OCI-LY1 (cell line): ENCODE results near the gene ITCH.
"Not testable (repeated sequence)": the region's sequence is repeated elsewhere in the genome, so short reads cannot be mapped to it uniquely, and the experiment has no call there.

Experiments used
- H2AFZ ChIP-seq: fragments of 200-600 bp; sonication (generic), shearing (Covaris generic); 2 replicates; pipeline ENCODE4 v1.6.0; 2014; ENCODE audit warnings: antibody characterized with exemption, mild to moderate bottlenecking, low read length
- H3F3A ChIP-seq: fragments of 200-600 bp; sonication (generic), shearing (Covaris generic); 2 replicates; pipeline ENCODE4 v1.6.0; 2014; ENCODE audit warnings: mild to moderate bottlenecking, antibody characterized with exemption, low read length, moderate library complexity; ENCODE audit not compliant: insufficient read depth
- H3K27ac ChIP-seq: fragments of 200-600 bp; sonication (generic); 2 replicates; pipeline ENCODE4 v1.5.1; 2014; ENCODE audit warnings: low read length, mixed run types, mild to moderate bottlenecking, low read depth; ENCODE audit not compliant: poor library complexity, severe bottlenecking
- H3K27me3 ChIP-seq: fragments of 200-600 bp; sonication (generic); 2 replicates; pipeline ENCODE4 v1.6.0; 2014; ENCODE audit warnings: antibody characterized with exemption, mild to moderate bottlenecking, low read length, moderate library complexity; ENCODE audit not compliant: insufficient read depth
- H3K36me3 ChIP-seq: fragments of 200-600 bp; sonication (generic); 2 replicates; pipeline ENCODE4 v1.6.1; 2014; ENCODE audit warnings: mild to moderate bottlenecking, antibody characterized with exemption, low read length, moderate library complexity, mixed read lengths; ENCODE audit not compliant: insufficient read depth
- H3K4me1 ChIP-seq: fragments of 200-600 bp; sonication (generic); 2 replicates; pipeline ENCODE4 v1.5.1; 2014; ENCODE audit warnings: mild to moderate bottlenecking, low read length, moderate library complexity; ENCODE audit not compliant: insufficient read depth, severe bottlenecking
- H3K4me2 ChIP-seq: fragments of 200-600 bp; sonication (generic), shearing (Covaris generic); 2 replicates; pipeline ENCODE4 v1.6.1; 2014; ENCODE audit warnings: low read length
- H3K4me3 ChIP-seq: fragments of 200-600 bp; sonication (generic); 2 replicates; pipeline ENCODE4 v1.5.1; 2014; ENCODE audit warnings: low read length, low read depth, mild to moderate bottlenecking, mixed read lengths; ENCODE audit not compliant: poor library complexity, severe bottlenecking
- H3K79me2 ChIP-seq: fragments of 200-600 bp; shearing (Covaris generic); 2 replicates; pipeline ENCODE4 v1.6.1; 2016; ENCODE audit warnings: mixed run types, low read length, mixed read lengths; ENCODE audit not compliant: insufficient read depth
- H3K9ac ChIP-seq: fragments of 200-600 bp; sonication (generic), shearing (Covaris generic); 2 replicates; pipeline ENCODE4 v1.6.1; 2014; ENCODE audit warnings: mild to moderate bottlenecking, low read length, mixed read lengths
- H3K9me2 ChIP-seq: fragments of 200-600 bp; sonication (generic), shearing (Covaris generic); 2 replicates; pipeline ENCODE4 v1.6.1; 2014; ENCODE audit warnings: low read depth, mild to moderate bottlenecking, low read length, mixed read lengths
- H3K9me3 ChIP-seq: fragments of 200-600 bp; shearing (Covaris generic); 2 replicates; pipeline ENCODE4 v1.6.1; 2014; ENCODE audit warnings: low read length, mixed read lengths
- H4K20me1 ChIP-seq: fragments of 200-600 bp; sonication (generic), shearing (Covaris generic); 2 replicates; pipeline ENCODE4 v1.6.0; 2016; ENCODE audit warnings: mild to moderate bottlenecking, low read length; ENCODE audit not compliant: insufficient read depth
- EZH2 ChIP-seq: fragments of 200-600 bp; sonication (generic), shearing (Covaris generic); IDR thresholded peaks from 2 replicates; pipeline ENCODE4 v1.8.0; 2017; ENCODE audit warnings: borderline replicate concordance, mixed run types, mild to moderate bottlenecking, antibody characterized with exemption, low read length, moderate library complexity, mixed read lengths
- TF ChIP-seq, protein P1 (sequence below): fragments of 200-600 bp; sonication (generic), shearing (Covaris generic); IDR thresholded peaks from 2 replicates; pipeline ENCODE4 v1.5.1; 2017; ENCODE audit warnings: mild to moderate bottlenecking, antibody characterized with exemption, low read length, moderate library complexity, mixed read lengths

The ITCH gene

DNA sequence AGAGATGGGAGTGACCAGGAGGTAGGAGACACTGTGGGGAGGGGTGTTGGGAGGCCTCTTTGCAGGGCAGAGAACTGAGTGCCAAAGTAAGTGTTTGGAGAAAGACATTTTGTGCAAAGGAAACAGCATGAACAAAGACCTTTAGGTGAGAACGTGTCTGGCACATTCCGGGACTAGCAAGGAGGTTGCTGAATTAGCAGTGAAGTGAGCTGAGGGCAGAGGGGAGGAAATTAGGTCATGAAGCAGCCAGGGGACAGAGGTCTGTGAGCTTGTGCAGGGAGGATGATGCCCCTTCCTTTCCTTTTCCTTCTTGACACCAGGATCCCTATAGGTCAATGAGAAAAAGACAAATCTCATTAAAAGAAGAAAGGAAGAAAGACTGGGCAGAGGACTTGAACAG is 38.5 kb upstream of the ITCH start:
- Histone ChIP-seq H3K4me1 (no peaks in the 10 kb centered on the region), H3K79me2 (no peaks in the 10 kb centered on the region), H3K9me2 (no peaks in the 10 kb centered on the region), H2AFZ (no peak overlapping the region), H3K27ac (no peak overlapping the region), H3K27me3 (no peaks in the 10 kb centered on the region), H3F3A (no peaks in the 10 kb centered on the region), H3K36me3 (no peaks in the 10 kb centered on the region), H4K20me1 (no peaks in the 10 kb centered on the region), H3K4me2 (no peak overlapping the region), H3K9ac (no peak overlapping the region), H3K4me3 (no peak overlapping the region), H3K9me3 (no peaks in the 10 kb centered on the region)
- no peak for TF ChIP-seq EZH2
- TF ChIP-seq, protein P1, sequence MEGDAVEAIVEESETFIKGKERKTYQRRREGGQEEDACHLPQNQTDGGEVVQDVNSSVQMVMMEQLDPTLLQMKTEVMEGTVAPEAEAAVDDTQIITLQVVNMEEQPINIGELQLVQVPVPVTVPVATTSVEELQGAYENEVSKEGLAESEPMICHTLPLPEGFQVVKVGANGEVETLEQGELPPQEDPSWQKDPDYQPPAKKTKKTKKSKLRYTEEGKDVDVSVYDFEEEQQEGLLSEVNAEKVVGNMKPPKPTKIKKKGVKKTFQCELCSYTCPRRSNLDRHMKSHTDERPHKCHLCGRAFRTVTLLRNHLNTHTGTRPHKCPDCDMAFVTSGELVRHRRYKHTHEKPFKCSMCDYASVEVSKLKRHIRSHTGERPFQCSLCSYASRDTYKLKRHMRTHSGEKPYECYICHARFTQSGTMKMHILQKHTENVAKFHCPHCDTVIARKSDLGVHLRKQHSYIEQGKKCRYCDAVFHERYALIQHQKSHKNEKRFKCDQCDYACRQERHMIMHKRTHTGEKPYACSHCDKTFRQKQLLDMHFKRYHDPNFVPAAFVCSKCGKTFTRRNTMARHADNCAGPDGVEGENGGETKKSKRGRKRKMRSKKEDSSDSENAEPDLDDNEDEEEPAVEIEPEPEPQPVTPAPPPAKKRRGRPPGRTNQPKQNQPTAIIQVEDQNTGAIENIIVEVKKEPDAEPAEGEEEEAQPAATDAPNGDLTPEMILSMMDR = no peak

DNA sequence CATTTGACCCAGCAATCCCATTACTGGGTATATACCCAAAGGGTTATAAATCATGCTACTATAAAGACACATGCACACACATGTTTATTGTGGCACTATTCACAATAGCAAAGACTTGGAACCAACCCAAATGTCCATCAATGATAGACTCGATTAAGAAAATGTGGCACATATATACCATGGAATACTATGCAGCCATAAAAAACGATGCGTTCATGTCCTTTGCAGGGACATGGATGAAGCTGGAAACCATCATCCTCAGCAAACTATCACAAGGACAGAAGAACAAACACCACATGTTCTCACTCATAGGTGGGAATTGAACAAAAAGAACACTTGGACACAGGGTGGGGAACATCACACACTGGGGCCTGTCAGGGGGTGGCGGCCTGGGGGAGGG is 34.9 kb upstream of the ITCH start:
- H2AFZ ChIP-seq, H3K79me2 ChIP-seq: not testable (repeated sequence)

DNA sequence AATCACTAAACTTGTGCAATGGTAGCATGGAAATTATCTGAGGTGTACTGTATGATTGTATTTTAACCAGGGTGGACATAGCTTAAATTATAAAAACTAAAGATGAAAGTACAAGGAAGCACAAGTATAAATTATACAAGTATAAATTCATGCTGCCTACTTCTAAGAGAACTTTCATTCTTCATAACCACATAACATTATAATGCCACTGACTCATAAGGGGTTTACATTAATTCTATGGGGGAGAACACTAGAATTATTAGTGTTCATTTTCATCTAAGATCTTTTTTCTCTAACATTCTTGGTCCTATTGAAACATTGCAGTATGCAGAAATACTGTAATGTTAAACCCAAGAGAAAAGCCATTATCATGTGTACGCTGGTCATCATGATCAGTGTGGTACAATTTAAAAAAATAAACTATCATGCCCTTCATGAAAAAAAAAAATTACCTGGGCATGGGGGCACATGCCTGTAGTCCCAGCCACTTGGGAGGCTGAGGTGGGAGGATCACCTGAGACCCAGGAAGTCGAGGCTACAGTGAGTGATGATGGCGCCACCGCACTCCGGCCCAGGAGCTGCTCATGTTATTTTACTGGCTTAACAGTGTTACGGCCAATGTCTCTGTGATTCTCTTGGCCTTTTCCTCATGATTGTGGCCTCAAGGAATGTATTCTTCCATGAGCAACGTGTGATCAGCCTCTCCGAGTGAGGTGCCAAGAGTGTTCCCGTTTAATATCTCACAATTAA is 34.0 kb upstream of the ITCH start:
- no peaks in the 10 kb centered on the region for H3K27me3 ChIP-seq
- peaks cover 8% of the 10 kb centered on the region for H3K9me3 ChIP-seq
- H3K9me2 ChIP-seq = no peaks in the 10 kb centered on the region
- H2AFZ ChIP-seq = no peak overlapping the region
- no peaks in the 10 kb centered on the region for H3K79me2 ChIP-seq
- no peak for TF ChIP-seq EZH2
- TF ChIP-seq, protein P1 = no peak
- no peaks in the 10 kb centered on the region for H3F3A ChIP-seq
- H3K4me1 ChIP-seq = no peaks in the 10 kb centered on the region
- H3K9ac ChIP-seq = no peak overlapping the region
- no peaks in the 10 kb centered on the region; the same call in 1 of the 2 replicates for H3K36me3 ChIP-seq
- no peaks in the 10 kb centered on the region for H4K20me1 ChIP-seq
- no peak overlapping the region for H3K27ac ChIP-seq
- H3K4me2 ChIP-seq = no peak overlapping the region
- no peak overlapping the region for H3K4me3 ChIP-seq

More for the DNA sequence above, 34.9 kb upstream of the ITCH start:
- not testable (repeated sequence) for H3K27ac ChIP-seq, H3K27me3 ChIP-seq, H3K9me2 ChIP-seq, H3K9me3 ChIP-seq, H3K4me3 ChIP-seq, H3K4me2 ChIP-seq, H3K36me3 ChIP-seq, H3K9ac ChIP-seq, H4K20me1 ChIP-seq, H3K4me1 ChIP-seq, H3F3A ChIP-seq

- H2AFZ ChIP-seq, H3K36me3 ChIP-seq, H3K4me2 ChIP-seq, H3F3A ChIP-seq, H3K9ac ChIP-seq, H3K27ac ChIP-seq, H3K9me3 ChIP-seq, H3K27me3 ChIP-seq, H4K20me1 ChIP-seq, H3K79me2 ChIP-seq, H3K9me2 ChIP-seq, H3K4me3 ChIP-seq, H3K4me1 ChIP-seq: not testable (repeated sequence)
Measured at GRCh38 chr20:34330861-34331544, 32.1 kb upstream of the ITCH start.
